Psoas muscle (tissue), 8 donors: Measurements from ENCODE around the gene ADAMTSL1. TPM values are rescaled to one million over a fixed set of nuclear protein-coding genes. Genes with fewer than 3 reads are reported as not detected.

Experiments
- ATAC-seq, 4 donors: fragments of 200-7000 bp; cut with Tn5 transposase; one replicate each; pipeline ENCODE4 v1.9.1; 2020; ENCODE audit warnings: moderate library complexity in 3 of 4, mild to moderate bottlenecking in 2 of 4
- DNase-seq, 2 donors: peaks; one replicate each; pipeline ENCODE4 v3.0.0-alpha.2; 2020
- H3K27ac ChIP-seq: fragments of 200-600 bp; one replicate; pipeline ENCODE4 v1.8.0; 2022
- H3K27me3 ChIP-seq, 3 donors: fragments of 200-600 bp in 1 of 3; one replicate each; pipeline versions ENCODE4 v1.6.1 to v1.8.0; 2013 to 2022; ENCODE audit warnings: low read length in 2 of 3, mild to moderate bottlenecking in 2 of 3, moderate library complexity in 1 of 3; ENCODE audit not compliant: insufficient read depth in 3 of 3
- H3K36me3 ChIP-seq, 2 donors: fragments of 200-600 bp in 1 of 2; one replicate each; pipeline versions ENCODE4 v1.6.1 to v1.8.0; 2013 to 2022; ENCODE audit warnings: low read depth in 1 of 2, mild to moderate bottlenecking in 1 of 2, moderate library complexity in 1 of 2; ENCODE audit not compliant: insufficient read depth in 1 of 2
- H3K4me1 ChIP-seq: fragments of 200-600 bp; one replicate; pipeline ENCODE4 v1.8.0; 2022
- H3K4me3 ChIP-seq: fragments of 200-600 bp; one replicate; pipeline ENCODE4 v1.8.0; 2022; ENCODE audit warnings: mild to moderate bottlenecking
- H3K9me3 ChIP-seq: fragments of 200-600 bp; one replicate; pipeline ENCODE4 v1.8.0; 2022
- WGBS, 3 donors: extraction: QIAGEN DNeasy Blood & Tissue Kit; methylation state at CpG; one replicate each; pipeline versions ENCODE4 v1.1.6 to v1.1.7; 2013; 5-methylcytosine and 5-hydroxymethylcytosine counted together
- intact Hi-C, 2 donors: fragments of 100-400 bp; cut with DNase I; formaldehyde crosslinking; loops; one replicate each; pipeline versions ENCODE4 v1.11.0 to v1.14.2; 2022
- polyA plus RNA-seq, 3 donors: library from polyadenylated mRNA; stranded (reverse); fragments of 200-250 nt; gene quantifications; one replicate each; pipeline ENCODE4 v1.2.3, GENCODE V29; 2013
- total RNA-seq, 4 donors: library from RNA; stranded (reverse); fragmentation: NEBNext Ultra II Directional in 2 of 4; extraction: Animal tissue kit (Norgen Biotek cat#: 25700) in 2 of 4; gene quantifications; one replicate each; pipeline versions ENCODE4 v1.2.1 to v1.2.4, GENCODE V29; 2021 to 2023
- TF ChIP-seq, protein P1 (sequence below): fragments of 200-600 bp; IDR thresholded peaks from one replicate; pipeline ENCODE4 v1.8.0; 2022; ENCODE audit warnings: antibody characterized with exemption
- donor health status: healthy with polysubstance abuse.
- donor health status: DM: no; HTN: no; CAD: no; lungs with moderate emphysema.
- donor health status: Bipolar disorder and iron deficiency.
- donor health status: healthy.
- donor health status: DM: yes; HTN: yes; CAD: no.
- donor health status: DM: no; HTN: no; CAD: no.
- donor health status: DM: no; HTN: no; CAD: no.
- donor health status: DM: yes; HTN: yes; CAD: no.

Gene ADAMTSL1
- total and polyA plus RNA-seq, 7 donors = 0.08 to 0.57 (median 0.28) TPM

DNA sequence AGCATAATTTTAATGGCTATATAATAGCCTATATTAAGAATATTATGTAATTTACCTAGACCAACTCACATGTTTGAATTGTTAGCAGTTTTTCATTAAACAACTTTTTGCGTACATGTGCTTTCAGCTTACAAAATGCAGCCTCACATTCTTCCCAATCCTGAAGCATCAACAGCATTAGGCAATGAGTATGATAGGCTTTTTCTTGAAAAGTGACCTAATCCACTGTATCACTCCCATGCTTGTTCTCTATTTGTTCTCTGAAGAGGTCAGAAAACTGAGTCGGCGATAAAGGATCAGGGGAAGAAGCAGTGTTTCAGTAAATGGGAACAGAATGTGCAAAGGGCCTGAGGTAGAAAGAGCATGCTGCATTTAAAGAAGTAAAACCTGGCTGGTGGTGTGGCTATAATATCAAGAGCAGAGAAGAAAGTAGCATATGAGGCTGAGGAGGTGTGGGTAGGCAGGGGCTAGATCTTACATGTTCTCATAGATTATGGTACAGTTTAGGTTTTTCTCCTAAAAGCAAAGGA lies 346.7 kb downstream of the ADAMTSL1 start:
- WGBS, 3 donors = 78 to 98% (median 97%) methylated on average over 3 of the region's 3 CpGs
- H3K4me3 ChIP-seq = no peak overlapping the region
- H3K4me1 ChIP-seq = no peaks in the 10 kb centered on the region
- DNase-seq = no peak
- TF ChIP-seq, protein P1, sequence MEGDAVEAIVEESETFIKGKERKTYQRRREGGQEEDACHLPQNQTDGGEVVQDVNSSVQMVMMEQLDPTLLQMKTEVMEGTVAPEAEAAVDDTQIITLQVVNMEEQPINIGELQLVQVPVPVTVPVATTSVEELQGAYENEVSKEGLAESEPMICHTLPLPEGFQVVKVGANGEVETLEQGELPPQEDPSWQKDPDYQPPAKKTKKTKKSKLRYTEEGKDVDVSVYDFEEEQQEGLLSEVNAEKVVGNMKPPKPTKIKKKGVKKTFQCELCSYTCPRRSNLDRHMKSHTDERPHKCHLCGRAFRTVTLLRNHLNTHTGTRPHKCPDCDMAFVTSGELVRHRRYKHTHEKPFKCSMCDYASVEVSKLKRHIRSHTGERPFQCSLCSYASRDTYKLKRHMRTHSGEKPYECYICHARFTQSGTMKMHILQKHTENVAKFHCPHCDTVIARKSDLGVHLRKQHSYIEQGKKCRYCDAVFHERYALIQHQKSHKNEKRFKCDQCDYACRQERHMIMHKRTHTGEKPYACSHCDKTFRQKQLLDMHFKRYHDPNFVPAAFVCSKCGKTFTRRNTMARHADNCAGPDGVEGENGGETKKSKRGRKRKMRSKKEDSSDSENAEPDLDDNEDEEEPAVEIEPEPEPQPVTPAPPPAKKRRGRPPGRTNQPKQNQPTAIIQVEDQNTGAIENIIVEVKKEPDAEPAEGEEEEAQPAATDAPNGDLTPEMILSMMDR = no peak
- H3K27me3 ChIP-seq = no peaks in the 10 kb centered on the region
- no peaks in the 10 kb centered on the region for H3K9me3 ChIP-seq
- H3K27ac ChIP-seq = no peak overlapping the region
- no peaks in the 10 kb centered on the region for H3K36me3 ChIP-seq
- intact Hi-C loops = no loop called here
- ATAC-seq = no peak

DNA sequence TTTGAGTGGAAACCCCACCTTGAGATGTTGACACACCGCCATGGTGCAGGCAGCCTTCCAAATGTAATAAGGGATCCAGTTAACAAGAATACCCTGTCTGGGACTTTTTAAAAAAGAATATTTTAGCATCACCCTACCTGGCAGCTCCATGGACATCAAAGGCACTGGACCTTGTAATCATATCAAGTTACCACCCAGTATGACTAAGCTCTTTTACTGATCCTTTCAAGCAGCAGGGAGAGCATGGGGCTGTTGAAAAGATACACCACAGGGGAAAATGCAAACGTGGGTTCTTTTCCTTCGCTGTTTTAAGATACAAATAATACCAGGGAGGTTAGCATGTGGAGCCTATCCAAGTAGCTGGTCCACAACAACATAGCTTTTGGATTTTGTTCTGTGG lies 347.8 kb downstream of the ADAMTSL1 start:
- TF ChIP-seq, protein P1 = no peak
- Histone ChIP-seq H3K27me3 (no peaks in the 10 kb centered on the region), H3K27ac (no peak overlapping the region), H3K36me3 (no peaks in the 10 kb centered on the region), H3K4me3 (no peak overlapping the region), H3K9me3 (no peaks in the 10 kb centered on the region), H3K4me1 (no peaks in the 10 kb centered on the region)
- intact Hi-C loops = no loop called here
- ATAC-seq (no peak), DNase-seq (no peak)
- WGBS, 3 donors = 60 to 72% (median 64%) methylated on average over 3 of the region's 3 CpGs

DNA sequence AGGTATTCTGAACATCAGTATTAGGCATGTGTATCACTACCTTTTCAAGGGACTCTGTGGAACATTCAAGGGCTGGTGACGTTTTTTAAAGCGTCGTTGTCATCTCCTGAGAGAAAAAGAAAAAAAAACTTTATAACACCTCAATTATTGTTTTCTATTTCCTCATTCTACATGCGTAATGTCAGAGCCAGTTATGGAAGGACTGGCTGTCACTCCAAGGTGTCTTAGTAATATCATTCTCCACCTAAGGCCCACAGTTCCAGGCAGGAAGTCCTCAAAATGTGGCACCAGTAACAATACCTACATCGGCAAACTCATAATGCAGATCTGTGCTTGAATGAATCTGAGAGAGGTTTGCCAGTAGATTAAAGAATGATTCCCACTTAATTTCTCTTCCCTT lies 348.9 kb downstream of the ADAMTSL1 start:
- no peak for DNase-seq
- TF ChIP-seq, protein P1 = no peak

DNA sequence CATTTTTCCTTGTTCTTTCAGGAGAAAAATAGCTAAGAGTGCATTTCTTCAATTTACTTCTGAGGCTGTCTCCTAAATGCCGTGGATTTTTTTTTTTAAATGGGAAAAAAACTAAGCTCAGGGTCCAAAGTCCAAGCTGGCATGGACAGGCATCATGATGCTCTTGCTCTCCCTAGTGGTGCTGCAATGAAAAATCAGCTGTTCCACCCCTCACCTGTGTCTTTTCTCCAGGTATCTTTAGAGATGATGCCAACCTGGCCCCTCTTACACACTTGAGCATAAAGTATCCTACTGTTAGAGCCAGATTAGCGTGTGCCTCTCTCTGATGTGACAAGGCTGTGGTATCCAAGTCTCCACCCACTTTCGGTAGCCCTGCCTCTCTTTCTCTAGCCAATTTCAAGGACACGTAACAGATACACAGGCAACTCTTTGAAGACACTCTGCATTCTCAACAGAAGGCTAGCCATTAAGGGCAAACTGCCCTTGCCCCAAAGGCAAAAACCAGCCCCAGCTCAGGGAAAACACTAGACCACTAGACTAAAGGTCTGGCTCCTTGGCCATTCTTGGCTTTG lies 350.2 kb downstream of the ADAMTSL1 start:
- no peak overlapping the region for H3K4me3 ChIP-seq
- intact Hi-C loops = no loop called here
- ATAC-seq (no peak), DNase-seq (no peak)
- WGBS, 3 donors = 62 to 68% (median 64%) methylated on average over 4 of the region's 4 CpGs
- no peaks in the 10 kb centered on the region for H3K27me3 ChIP-seq
- H3K9me3 ChIP-seq = no peaks in the 10 kb centered on the region
- no peaks in the 10 kb centered on the region for H3K36me3 ChIP-seq
- H3K4me1 ChIP-seq = no peaks in the 10 kb centered on the region
- TF ChIP-seq, protein P1 = no peak
- no peak overlapping the region for H3K27ac ChIP-seq

More for the DNA sequence above, 348.9 kb downstream of the ADAMTSL1 start:
- H3K9me3 ChIP-seq = no peaks in the 10 kb centered on the region
- intact Hi-C loops = no loop called here
- H3K27me3 ChIP-seq = no peaks in the 10 kb centered on the region
- H3K4me3 ChIP-seq = no peak overlapping the region
- ATAC-seq = no peak
- H3K36me3 ChIP-seq = no peaks in the 10 kb centered on the region
- H3K27ac ChIP-seq = no peak overlapping the region
- H3K4me1 ChIP-seq = no peaks in the 10 kb centered on the region
- WGBS, 3 donors = 89 to 92% (median 91%) methylated on average over 5 of the region's 5 CpGs

DNA sequence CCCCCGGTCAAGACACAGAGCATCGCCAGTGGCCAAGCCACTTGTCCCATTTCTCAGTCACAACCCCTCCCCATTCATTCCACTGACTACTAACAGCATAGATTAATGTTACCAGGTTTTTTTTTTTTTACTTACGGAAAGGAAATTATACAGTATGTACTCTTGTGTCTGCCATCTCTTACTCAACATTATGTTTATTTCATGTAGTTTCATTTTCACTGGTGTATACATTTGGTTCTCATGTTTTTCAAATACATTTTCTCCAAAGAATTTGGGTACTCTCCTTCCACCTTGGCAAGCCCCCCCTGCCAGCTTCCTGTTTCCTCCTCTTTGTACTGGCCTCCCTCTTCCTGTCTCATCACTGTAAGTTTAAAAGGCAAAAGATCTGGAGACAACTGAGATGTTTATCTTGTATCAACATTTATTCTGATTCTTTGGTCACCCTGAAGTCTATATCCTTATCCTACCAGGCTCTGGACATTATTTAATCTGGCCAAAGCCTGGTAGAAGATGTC lies 351.8 kb downstream of the ADAMTSL1 start:
- no peak for ATAC-seq
- H3K4me1 ChIP-seq = no peaks in the 10 kb centered on the region
- no peak overlapping the region for H3K27ac ChIP-seq
- DNase-seq = no peak
- WGBS, 3 donors = 91 to 99% (median 93%) methylated on average over 3 of the region's 3 CpGs
- TF ChIP-seq, protein P1 = no peak
- H3K4me3 ChIP-seq = no peak overlapping the region
- no peaks in the 10 kb centered on the region for H3K27me3 ChIP-seq
- no peaks in the 10 kb centered on the region for H3K36me3 ChIP-seq
- intact Hi-C loops = no loop called here
- no peaks in the 10 kb centered on the region for H3K9me3 ChIP-seq
